GM21367 (cell line): ENCODE measurements around the gene SLC35A2.

Source experiments
- ATAC-seq: cut with Tn5 transposase; IDR thresholded peaks from one replicate; pipeline ENCODE4 v1.9.1; 2021; ENCODE audit not compliant: unreplicated experiment

The SLC35A2 gene

GRCh38 chrX:48911412-48912182, at the start of gene SLC35A2:
TSS of gene SLC35A2 (minus strand) at chrX:48911646. CDS start at chrX:48911636, 10 bp downstream.
- ATAC-seq: peak; percentile 55

- no peak for ATAC-seq
These were observed 48.8 kb upstream of the SLC35A2 start for GRCh38 chrX:48960291-48960690.

DNA sequence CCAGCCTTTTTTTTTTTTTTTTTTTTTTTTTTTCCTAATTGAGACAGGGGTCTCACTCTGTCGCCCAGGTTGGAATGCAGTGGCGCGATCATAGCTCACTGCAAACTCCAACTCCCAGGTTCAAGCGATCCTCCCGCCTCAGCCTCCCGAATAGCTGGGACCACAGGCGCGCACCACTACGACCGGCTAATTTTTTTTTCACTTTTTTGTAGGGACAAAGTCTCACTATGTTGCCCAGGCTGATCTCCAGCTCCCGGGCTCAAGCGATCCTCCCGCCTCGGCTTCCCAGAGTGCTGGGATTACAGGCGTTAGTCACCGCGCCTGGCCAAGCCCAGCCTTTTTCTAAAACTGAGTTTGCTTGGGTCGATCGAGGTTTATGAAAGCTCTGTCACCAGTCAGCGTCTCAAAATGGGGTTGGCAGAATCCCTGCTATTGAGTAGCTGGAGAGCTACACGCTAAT, 47.2 kb upstream of the SLC35A2 start:
- no peak for ATAC-seq

- ATAC-seq: peak; percentile 81
These were observed 46.6 kb upstream of the SLC35A2 start for GRCh38 chrX:48957827-48958634.

- ATAC-seq: peak; percentile 23
These were observed 46.0 kb upstream of the SLC35A2 start, which contains the start of gene OTUD5 for GRCh38 chrX:48957477-48957826. TSS of gene OTUD5 (minus strand) at chrX:48957607. CDS start at chrX:48957570, 37 bp downstream.

DNA sequence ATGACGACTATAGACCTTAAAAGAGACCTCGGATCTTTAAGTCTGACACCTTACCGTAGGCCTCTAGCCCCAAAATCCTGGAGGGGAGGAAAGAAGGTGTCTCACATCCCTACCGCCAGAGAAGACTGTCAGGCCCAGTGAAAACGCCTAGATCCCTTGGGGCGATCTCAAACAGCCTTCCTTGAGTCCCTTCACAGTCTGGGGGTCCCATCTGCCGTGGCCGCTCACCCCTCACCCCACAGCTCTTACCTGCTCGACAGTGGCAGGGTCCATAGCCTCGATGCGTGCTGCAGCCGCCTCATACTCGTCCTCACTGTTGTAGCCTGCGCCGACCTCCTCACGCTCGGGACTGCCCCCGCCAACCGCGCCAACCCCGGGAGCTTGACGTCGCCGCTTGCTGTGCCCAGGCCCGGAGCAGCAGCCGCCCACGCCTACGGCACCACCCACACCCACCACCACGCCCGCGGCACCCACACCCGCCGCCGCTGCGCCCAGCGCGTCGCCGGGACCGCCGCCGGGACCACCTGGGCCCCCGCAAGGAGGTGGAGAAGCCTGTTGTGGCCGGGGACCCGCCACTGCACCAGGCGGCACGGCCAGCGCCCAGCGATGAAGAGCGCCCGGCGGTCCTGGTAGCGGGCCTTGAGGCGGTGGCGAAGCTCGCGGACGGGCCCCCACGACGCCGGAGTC, 45.4 kb upstream of the SLC35A2 start:
- ATAC-seq: peak; percentile 4

DNA sequence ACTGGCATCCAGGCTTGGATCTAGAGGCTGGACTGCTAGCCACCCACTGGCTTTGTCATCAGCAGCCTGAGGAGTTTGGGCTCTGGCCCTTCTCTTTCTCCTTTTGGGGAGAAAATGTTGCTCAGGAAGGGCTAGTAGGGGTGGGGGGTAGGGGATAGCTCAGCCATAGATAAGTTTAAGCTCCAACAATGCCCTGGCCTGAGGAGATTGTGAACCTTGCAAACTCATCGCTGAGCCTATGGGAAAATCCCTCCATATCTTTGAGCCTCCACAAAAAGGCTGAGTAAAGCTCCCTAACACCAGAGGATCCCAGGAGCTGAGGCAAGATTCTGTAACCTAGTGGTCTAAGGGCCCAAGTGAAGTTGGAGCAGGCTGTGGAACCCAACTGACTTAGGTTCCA, 37.1 kb upstream of the SLC35A2 start:
- ATAC-seq: no peak

DNA sequence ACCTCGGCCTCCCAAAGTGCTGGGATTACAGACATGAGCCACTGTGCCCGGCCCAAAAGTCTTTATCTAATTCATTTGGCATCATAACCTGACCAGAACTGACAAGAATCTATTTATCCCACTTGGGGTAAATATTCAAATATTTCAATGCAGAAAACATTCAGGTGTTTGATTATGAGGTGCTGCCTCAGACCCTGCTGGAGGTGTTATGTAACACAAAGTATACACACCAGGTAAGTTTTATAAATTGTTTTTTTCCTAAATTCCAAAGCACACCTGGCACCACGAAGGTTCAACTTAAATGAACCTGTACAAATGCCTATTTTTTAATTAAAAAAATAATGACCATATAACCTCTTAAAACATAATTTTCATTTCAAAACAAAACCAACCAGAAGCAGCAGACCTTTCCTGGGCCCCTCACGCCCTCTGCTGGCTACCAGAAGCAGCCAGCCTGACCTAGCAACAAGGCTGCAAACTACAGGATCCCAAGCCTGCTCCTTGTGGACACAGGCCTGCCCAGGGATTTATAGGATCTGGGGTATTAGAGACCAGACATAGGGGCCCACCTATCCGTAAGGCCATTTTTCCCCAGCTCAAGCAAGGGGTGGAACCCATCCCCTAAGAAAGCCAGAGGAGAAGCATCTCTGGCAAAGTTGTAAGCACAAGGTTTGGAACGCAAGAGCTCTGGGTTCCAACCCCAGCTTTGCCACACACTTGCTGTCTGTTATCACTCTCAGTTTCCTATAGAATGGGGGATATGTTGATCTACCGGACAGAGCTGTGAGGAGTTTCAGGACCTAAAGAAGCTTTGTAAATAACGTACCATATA, 34.3 kb upstream of the SLC35A2 start:
- no peak for ATAC-seq

DNA sequence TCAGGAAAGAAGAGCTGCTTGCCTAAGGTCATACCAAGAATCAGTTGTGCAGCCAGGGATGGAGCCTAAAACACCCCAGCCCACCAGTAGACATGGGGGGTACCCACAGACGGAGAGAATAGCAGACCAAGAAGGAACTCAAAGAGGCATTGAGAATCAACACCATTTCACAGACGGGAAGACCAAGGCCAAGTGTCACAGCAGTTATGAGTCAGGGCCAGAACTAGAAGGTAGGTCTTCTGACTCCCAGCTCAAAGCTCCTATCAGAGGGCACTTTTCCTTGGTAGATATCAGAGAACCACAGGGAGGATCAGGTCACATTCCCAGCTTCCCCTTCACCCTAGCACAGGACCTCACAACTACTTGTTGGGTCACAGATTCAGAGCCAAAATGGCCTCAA, 31.4 kb upstream of the SLC35A2 start:
- ATAC-seq: no peak

DNA sequence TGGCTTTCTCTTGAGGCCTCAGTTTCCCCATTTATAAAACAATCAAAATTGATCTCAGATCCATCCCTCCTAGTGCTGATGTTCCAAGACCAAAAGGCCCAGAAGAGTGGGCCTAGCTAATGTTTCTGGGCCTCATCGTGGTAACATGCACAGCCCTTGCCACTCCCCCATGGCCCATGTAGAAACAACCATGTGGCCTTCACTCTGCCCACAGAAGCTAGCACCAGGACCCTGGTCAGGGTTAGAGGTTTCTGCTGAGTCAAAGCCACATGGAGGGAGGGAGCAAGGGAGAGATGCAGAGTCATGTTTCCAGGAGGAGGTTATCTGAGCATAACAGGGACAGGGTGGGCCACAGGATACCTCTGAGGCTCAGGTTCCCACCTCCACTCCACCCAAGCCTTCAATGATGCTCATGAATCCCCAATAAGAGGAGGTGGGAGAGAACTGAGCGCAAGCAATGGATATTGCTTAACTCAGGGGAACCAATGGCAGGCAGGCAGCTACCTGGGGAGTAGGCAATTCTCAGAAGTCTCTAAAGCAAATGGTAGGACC, 29.0 kb upstream of the SLC35A2 start:
- ATAC-seq: no peak

DNA sequence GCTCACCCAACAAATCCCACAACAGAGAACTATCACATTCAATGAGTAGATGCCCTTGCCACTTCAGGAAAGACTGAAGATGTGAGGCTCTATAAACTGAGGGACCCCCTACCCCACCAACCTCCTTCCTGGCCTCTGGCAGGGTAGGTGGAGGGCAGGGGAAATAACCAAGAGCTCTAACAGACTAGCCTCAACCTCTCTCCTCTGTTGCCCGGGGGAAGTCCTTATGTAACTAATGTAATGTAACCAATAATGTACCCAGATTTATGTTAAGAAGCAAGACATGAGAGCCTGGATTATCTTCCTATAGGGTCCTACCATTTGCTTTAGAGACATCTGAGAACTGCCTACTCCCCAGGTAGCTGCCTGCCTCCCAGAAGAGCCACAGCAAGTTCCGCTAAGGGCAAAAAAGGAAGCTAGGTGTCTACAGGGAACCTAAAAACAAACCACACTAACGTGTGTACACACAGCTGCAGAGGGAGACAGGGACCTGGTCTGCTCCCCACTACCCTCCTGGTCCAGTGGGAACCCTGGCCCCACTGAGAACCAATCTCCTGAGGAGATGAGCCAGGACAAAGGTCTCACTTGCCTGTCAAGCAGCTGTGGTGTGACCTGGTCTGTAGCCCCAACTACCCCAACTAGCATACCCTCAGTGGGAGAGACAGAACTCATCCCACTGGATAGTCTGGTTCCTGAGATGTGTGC, 28.2 kb upstream of the SLC35A2 start:
- ATAC-seq: no peak

- ATAC-seq: peak; percentile 29
These were observed 27.4 kb upstream of the SLC35A2 start for GRCh38 chrX:48938721-48939425.

DNA sequence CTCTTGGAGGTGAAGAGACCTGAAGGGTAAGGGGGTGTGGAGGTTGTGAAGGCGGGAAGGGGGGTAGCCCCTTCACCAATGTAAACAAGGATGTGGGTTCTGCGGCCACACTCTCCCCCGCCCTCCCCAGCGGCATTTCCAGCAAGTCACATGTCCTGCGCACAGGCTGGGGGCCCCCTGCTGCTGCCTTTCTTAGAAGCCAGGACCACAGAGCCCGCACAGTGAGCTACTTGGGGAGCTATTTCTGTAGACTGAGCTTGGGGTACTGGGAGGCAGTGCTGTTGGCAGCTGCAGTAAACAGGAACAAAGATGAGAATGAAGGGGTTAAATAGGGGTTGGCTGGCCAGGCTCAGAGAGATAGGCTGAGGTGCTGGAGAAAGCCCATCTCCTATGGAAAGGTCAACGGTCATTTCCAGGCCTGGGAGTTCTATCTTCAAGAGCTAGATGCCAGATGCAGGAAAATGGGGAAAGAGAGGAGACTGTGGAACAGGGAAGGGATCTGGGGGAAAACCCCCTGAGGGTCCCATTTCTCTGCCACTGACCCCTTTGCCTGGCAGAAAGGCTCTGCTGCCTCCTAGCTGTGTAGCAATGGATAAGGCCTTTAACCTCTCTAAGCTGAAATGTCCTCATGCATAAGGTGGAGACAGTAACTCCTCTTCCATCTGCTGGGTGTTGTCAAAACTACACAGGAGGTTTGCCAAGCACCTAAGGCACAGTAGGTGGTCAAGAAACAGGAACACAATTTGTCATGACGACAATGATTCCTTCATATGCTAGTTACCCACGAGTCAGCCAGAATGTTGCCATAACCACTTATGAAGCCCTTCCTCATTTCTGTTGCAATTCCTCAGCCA, 25.8 kb upstream of the SLC35A2 start:
- ATAC-seq: peak; percentile 51

- ATAC-seq: peak; percentile 2
These were observed 25.1 kb upstream of the SLC35A2 start for GRCh38 chrX:48936429-48937053.

DNA sequence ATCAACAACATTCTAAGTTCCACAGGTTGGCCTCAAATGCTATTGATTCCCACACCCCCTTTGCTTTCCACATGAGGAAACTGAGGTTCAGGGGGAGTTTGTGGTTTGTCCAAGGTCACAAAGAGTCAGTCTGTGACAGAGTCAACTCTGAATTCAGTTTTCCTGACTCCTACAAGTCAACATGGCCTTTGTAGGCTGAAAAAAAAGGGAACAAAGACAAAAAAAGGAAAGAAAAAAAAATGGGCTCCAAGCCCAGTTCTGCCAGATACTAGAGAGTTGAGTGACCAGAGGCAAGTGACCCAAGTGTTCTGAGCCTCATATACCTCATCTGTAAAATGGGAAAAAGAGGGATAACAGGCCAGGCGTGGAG, 23.8 kb upstream of the SLC35A2 start:
- no peak for ATAC-seq

DNA sequence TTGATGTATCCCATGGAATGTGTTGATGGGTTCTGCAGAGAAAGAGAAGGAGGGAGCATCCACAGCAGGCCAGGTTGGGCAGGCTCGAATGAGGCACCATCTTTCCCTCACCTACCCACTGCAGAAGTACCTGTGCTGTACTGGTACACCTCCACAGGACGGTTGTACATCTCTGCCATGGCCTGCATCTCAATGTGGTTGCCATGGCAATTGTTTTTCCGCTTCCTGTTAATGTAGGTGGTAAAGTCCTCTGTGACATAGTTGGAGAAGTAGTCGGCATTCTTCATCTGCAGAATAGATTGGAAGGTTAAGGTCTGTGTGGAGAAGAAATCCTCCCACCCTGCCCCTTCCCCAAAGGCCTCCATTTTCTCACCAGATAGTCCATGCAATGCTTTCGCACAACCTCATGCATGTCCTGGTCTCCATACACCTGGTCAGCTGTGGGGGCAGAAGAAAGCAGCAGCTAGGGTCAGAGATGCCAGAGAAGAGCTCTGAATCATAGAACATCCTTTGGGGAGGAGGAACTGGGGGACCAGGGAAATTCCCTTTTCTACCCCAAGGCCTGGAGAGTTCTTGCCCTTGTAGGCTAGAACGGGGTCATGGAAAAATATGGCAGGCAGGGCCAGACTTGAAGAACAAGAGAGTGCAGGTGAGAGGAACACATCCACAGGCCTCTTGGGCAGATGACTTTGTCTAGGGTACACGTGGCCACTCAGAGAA, 23.3 kb upstream of the SLC35A2 start:
- ATAC-seq: no peak

DNA sequence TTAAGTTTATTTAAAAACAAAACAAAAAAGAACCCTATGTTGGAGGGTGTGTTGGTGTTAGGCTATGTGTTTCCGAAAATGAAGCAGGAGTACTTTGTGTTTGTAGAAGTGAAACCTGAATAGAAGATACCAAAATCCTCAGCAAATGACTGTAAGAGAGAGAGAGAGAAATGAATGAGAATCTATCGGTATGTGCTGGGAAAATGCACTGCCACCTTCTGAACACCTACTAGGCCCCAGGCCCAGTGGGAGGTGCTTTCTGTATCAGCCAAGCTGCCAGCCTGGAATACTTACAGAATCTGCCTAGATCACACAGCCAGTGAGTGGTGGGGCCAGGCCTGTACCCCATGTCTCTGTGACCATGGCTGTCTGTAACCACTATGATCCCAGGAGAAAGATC, 22.3 kb upstream of the SLC35A2 start:
- no peak for ATAC-seq
